Coronary artery (tissue), 2 donors: ENCODE results near the gene IYD.

Source experiments
- DNase-seq: peaks from one replicate; pipeline ENCODE4 v3.0.0-alpha.2; 2017; ENCODE audit warnings: low spot score
- H3K27ac ChIP-seq, 2 donors: fragments of 200-600 bp; sonication (generic); one replicate each; pipeline ENCODE4 v1.5.1; 2016 to 2019
- H3K4me3 ChIP-seq: fragments of 200-600 bp; sonication (generic); 2 replicates; pipeline ENCODE4 v1.5.1; 2016; ENCODE audit warnings: mild to moderate bottlenecking, moderate library complexity
- CTCF ChIP-seq: fragments of 200-600 bp; sonication (generic); IDR thresholded peaks from one replicate; pipeline ENCODE4 v1.5.1; 2019; ENCODE audit warnings: antibody characterized with exemption

IYD gene

GRCh38 chr6:150368762-150369161 is at the start of gene IYD:
Gene IYD, plus strand, starts transcription at chr6:150369012. Its CDS starts 20 bp downstream, at chr6:150369032.
- Histone ChIP-seq H3K27ac (no peak within 1 kb of the TSS), H3K4me3 (no peak within 1 kb of the TSS)
- DNase-seq: no peak
- TF ChIP-seq CTCF: no peak

GRCh38 chr6:150319924-150320323 is 48.9 kb upstream of the IYD start:
- Histone ChIP-seq H3K4me3 (no peak overlapping the region), H3K27ac (no peak overlapping the region)
- DNase-seq: no peak
- no peak for TF ChIP-seq CTCF

- TF ChIP-seq CTCF: no peak
- DNase-seq: no peak
- Histone ChIP-seq H3K4me3 (no peak overlapping the region), H3K27ac (no peak overlapping the region)
Measured at GRCh38 chr6:150320442-150320841, 48.4 kb upstream of the IYD start.

- Histone ChIP-seq H3K4me3 (no peak overlapping the region), H3K27ac (no peak overlapping the region)
- DNase-seq: no peak
- TF ChIP-seq CTCF: no peak
Measured at GRCh38 chr6:150322466-150322871, 46.3 kb upstream of the IYD start.

- no peak overlapping the region for H3K27ac ChIP-seq
Measured at GRCh38 chr6:150323205-150323604, 45.6 kb upstream of the IYD start.

GRCh38 chr6:150324044-150324443 is 44.8 kb upstream of the IYD start:
- Histone ChIP-seq H3K4me3 (no peak overlapping the region), H3K27ac (no peak overlapping the region)
- no peak for DNase-seq
- no peak for TF ChIP-seq CTCF

More at GRCh38 chr6:150323205-150323604, 45.6 kb upstream of the IYD start:
- no peak for DNase-seq
- H3K4me3 ChIP-seq: no peak overlapping the region
- no peak for TF ChIP-seq CTCF

- Histone ChIP-seq H3K27ac (no peak overlapping the region), H3K4me3 (no peak overlapping the region)
- no peak for TF ChIP-seq CTCF
- DNase-seq: no peak
Measured at GRCh38 chr6:150325066-150325772, 43.6 kb upstream of the IYD start.
